HG03095 (cell line): Measurements from ENCODE around the gene TCAIM.

ENCODE experiments used
- ATAC-seq: cut with Tn5 transposase; IDR thresholded peaks from one replicate; pipeline ENCODE4 v1.9.1; 2021; ENCODE audit warnings: moderate library complexity; ENCODE audit not compliant: unreplicated experiment

The TCAIM gene, protein sequence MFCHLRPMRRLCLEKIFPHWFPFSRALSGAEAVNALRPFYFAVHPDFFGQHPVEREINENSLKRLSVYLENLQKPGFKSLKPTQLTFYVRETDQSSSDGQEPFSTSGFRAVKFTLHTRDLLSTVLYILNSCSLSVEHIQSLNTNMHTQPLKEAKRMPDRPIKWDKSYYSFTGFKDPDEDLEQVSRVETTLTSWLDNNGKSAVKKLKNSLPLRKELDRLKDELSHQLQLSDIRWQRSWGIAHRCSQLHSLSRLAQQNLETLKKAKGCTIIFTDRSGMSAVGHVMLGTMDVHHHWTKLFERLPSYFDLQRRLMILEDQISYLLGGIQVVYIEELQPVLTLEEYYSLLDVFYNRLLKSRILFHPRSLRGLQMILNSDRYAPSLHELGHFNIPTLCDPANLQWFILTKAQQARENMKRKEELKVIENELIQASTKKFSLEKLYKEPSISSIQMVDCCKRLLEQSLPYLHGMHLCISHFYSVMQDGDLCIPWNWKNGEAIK

GRCh38 chr3:44338010-44338827 lies at the start of gene TCAIM:
Gene TCAIM (plus strand): TSS chr3:44338766. CDS start chr3:44354783, 16,017 bp downstream.
- peak; percentile 91 for ATAC-seq

DNA sequence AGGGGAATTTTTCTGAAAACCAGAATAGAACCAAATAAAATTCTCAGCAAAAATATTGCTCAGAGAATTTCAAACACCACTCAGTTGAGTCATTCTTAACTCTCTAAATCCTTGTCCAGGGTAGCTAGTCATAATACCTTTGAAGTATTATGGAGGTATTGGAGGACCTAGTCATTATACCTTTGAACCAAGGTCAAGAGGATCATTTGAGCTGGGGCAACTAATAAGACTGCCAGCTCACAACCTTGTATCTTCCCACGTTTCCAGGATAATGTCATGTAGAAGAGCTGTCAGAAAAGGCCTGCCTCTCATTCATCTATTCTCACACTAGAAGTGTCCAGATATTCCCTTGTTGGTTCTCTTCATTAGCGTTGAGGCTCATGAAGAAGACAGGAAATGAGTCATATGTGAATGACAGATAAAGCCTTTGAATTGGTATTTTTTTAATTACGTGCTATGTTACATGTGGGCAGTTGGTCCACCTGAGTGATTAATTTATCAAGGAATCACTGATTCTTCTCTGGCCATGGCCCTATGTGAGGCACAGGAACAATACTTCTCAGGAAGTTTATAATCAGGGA lies 48.6 kb upstream of the TCAIM start:
- ATAC-seq: no peak

DNA sequence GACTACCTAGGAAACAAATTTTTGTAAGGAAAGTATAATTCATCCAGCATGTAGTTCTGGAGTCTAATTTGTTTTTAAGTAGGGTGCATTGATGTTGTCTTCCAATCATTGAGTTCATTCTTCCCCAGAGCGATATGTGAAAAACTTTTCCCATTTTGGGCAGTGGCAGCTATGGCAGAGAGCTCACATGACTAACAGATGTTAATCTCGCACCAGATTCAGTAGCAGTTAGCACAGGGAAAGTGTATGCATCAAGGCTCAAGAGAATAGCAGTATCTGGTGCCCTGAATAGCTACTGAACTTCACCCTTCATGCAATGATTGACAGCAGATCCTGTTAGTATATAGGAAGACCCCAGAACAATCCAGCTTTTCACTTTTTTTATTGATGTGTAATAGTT lies 46.3 kb upstream of the TCAIM start:
- no peak for ATAC-seq

DNA sequence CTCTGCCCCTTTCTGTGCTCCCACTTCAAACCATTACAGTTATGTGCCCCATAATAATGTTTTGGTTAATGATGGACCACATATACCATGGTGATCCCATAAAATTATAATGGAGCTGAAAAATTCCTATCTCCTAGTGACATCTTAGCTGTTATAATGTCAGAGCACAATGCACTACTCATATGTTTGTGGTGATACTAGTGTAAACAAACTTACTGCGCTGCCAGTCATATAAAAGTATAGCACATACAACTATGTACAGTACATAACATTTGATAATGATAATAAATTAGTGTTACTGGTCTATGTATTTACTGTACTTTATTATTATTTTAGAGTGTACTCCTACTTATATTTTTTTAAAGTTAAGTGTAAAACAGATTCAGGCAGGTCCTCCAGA lies 45.6 kb upstream of the TCAIM start:
- no peak for ATAC-seq

GRCh38 chr3:44297255-44297654 lies 41.3 kb upstream of the TCAIM start:
- no peak for ATAC-seq

GRCh38 chr3:44301746-44302145 lies 36.8 kb upstream of the TCAIM start:
- no peak for ATAC-seq

- no peak for ATAC-seq
These were observed 29.1 kb upstream of the TCAIM start for GRCh38 chr3:44309500-44309899.

DNA sequence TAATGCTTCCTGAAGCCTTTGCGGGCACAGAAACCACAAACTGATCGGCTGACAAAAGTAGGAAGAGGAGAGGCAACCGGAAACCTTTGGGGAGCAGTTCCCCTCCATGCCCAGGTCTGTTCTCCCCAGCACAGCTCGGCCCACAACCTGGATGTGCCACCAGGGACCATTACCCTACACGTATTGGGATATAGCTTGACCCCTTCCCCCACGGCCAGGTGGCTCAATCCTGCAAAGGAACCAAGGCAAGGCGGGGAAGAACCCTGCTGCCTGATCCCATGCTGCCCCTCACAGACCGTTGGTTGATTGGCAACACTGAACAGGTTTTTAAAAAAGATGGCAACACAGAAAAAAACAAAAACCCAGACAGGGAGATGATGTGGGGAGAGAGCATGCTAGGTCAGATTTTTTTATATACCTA lies 19.7 kb upstream of the TCAIM start:
- no peak for ATAC-seq

GRCh38 chr3:44321335-44321734 lies 17.2 kb upstream of the TCAIM start:
- no peak for ATAC-seq

GRCh38 chr3:44323341-44323955 lies 15.1 kb upstream of the TCAIM start:
- no peak for ATAC-seq

- no peak for ATAC-seq
These were observed 14.0 kb upstream of the TCAIM start for GRCh38 chr3:44324584-44324983.

DNA sequence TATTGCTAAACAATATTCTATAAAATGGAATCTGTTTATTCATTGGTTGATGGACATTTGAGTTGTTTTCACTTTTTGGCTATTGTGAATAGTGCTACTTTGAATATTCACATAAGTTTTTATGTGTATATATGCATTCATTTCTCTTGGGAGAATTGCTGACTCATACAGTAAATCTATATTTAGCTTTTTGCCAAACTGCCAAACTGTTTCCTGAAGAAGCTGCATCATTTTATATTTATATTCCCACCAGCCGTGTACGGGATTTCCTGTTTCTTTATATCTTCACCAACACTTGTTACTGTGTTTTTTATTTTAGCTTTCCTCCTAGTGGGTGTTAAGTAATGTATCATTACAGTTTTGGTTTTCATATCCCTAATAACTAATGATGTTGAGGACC lies 12.5 kb upstream of the TCAIM start:
- no peak for ATAC-seq

DNA sequence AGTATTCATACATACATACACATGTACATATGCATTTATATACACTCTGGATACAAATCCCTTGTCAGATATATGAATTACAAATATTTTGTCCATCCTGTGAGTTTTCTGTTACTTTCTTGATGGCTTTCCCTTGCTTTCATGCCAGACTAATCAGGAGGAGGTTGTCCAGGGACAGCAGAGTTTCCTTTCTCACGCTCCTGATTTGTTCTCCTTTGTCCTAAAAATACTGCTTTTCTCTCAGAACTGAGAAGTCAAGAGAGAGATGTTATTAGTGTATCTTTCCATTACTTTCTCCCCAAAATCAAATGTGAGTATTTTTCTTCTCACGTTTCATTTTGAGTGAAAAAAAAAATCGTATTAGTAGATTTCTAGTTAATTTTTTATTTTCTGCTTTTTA lies 12.1 kb upstream of the TCAIM start:
- ATAC-seq: no peak

GRCh38 chr3:44329946-44330345 lies 8.6 kb upstream of the TCAIM start:
- no peak for ATAC-seq

- ATAC-seq: no peak
These were observed 8.1 kb upstream of the TCAIM start for GRCh38 chr3:44330444-44330843.

- no peak for ATAC-seq
These were observed 4.2 kb upstream of the TCAIM start for GRCh38 chr3:44334326-44334725.

DNA sequence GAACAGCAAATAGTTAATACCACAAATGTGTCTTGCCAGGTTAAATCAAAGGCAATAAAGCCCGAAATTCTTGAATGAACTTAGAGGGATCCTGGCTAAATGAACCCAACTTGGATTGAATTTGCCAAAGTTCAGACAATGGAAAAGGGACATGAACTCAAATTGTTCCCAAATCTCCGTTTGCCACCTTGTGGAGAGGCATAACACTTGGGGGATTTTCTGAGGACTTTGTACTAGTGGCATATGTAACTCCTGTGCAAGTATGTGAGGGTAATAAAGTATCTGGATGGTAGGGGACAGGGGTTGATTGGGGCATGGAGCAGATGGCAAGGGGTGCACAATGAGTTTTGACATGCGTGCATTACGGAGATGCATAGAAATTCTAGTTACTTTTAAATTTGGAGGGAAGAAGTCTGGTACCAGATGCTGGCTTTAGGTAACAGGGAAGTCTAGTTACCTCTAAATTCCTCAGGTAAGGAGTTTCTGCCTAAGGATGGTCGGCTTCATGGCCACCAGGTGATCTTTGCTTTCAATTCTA lies 1.2 kb upstream of the TCAIM start:
- no peak for ATAC-seq

DNA sequence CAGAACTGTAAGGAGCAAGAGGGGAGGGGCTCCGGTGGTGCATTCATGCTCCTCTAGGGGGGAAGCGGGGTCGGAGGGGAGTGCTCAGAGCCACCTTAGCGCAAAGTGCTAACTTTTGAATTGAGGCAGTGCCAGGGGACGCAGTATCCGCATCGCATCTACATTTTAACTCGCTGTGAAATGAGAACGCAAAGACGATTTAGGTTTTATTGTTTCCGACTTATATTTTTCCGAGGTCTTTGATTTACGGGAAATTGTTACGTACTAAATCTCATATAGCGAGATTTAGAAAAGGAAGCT lies 212 bp downstream of the TCAIM start:
- no peak for ATAC-seq

DNA sequence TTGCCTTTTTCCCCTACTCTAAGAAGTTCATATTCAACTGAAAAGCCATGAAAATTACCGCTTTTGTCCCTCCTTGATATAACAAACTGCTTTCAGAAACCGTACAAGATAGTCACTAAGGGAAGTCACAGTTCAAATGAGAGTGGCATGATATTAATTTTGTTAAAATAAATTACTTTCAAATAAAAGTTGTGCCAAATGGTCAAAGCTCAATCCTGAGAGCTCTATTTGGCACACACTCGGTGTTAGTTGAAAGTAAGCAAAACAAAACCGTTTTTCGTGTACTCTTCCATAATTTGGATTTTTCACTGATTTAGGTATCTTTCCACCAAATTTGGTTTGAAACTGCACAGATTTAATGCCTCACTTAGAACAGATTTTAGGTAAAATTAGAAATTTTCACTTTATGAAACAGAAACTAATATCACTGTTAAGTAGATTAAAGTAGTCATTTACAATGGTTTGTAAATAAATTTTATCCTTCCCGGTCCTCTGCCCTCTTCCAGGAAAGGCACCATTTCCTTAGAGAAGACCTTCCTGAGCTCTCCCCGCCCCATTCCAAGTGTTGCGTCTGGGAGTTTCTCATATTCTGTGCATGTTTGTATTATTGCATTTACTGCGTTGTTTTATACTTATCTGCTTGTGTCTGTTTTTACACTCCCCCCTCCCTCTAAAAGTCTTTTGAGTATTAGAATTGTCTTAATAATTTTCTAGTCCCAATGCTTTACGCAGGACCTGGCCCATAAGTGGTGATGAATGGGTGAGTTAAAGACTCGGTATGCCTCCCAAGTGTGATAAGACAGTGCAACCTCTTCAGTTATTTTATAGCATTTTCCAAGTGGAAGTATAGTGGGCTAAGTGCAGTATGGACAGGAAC lies 853 bp downstream of the TCAIM start:
- ATAC-seq: no peak

- ATAC-seq: no peak
These were observed 1.5 kb downstream of the TCAIM start for GRCh38 chr3:44340058-44340395.
